A549 (cell line): Measurements from ENCODE around the gene TCF12. TPM values are rescaled to one million over a fixed set of nuclear protein-coding genes. Genes with fewer than 3 reads are reported as not detected.

ENCODE experiments used
- ATAC-seq, 2 experiments: fragments of 200-7000 bp in 1 of 2; fragments of >200 bp in 1 of 2; cut with Nextera tagmentation in 1 of 2; cut with Tn5 transposase in 1 of 2; 3 replicates each; pipeline versions ENCODE4 v1.8.0 to v1.9.1; 2018 to 2020; ENCODE audit warnings: mild to moderate bottlenecking in 1 of 2, moderate library complexity in 1 of 2
- CTCF ChIA-PET: fragments of 300-600 bp; sonication (Branson Sonifier 250); formaldehyde crosslinking; extraction: SDS; loops from one replicate; lab custom pipeline; 2021; ENCODE audit warnings: antibody characterized with exemption, inconsistent platforms; lab: Yijun Ruan, JAX
- POLR2A ChIA-PET: fragments of 350-600 bp; formaldehyde crosslinking; extraction: SDS; loops from one replicate; lab custom pipeline; 2021; ENCODE audit warnings: antibody characterized with exemption, inconsistent platforms; lab: Yijun Ruan, JAX
- DNase-seq, 2 experiments: peaks; one replicate each; pipeline versions ENCODE4 v3.0.0 to v3.0.0-alpha.2; 2011 to 2016; ENCODE audit warnings: low read depth in 1 of 2, low spot score in 1 of 2
- FAIRE-seq: peaks from 2 replicates; lab custom pipeline; 2011; peaks lifted over from hg19 to GRCh38; lab: Jason Lieb, UNC
- H3K27ac ChIP-seq, 2 experiments: fragments of >200 bp; sonication (Bioruptor Twin); formaldehyde crosslinking; 3 replicates each; pipeline ENCODE4 v1.5.1; 2016 to 2017
- H3K4me1 ChIP-seq: fragments of >200 bp; sonication (Bioruptor Twin); formaldehyde crosslinking; 3 replicates; pipeline ENCODE4 v1.6.1; 2016
- H3K4me2 ChIP-seq: fragments of >200 bp; sonication (Bioruptor Twin); formaldehyde crosslinking; 3 replicates; pipeline ENCODE4 v1.6.1; 2016
- H3K4me3 ChIP-seq: fragments of >200 bp; sonication (Bioruptor Twin); formaldehyde crosslinking; 3 replicates; pipeline ENCODE4 v1.5.1; 2016
- H3K9me3 ChIP-seq: fragments of >200 bp; sonication (Bioruptor Twin); formaldehyde crosslinking; 3 replicates; pipeline ENCODE4 v1.6.1; 2016
- BCL3 ChIP-seq: fragments of >200 bp; sonication (Bioruptor Twin); formaldehyde crosslinking; IDR thresholded peaks from 3 replicates; pipeline ENCODE4 v1.6.1; 2016
- CTCF ChIP-seq: fragments of >200 bp; sonication (Bioruptor Twin); formaldehyde crosslinking; IDR thresholded peaks from 3 replicates; pipeline ENCODE4 v1.5.1; 2016
- E2F6 ChIP-seq: IDR thresholded peaks from 2 replicates; pipeline ENCODE4 v1.6.1; 2012; ENCODE audit warnings: low read depth, borderline replicate concordance
- EP300 ChIP-seq, 2 experiments: fragments of >200 bp; sonication (Bioruptor Twin); formaldehyde crosslinking; IDR thresholded peaks; 2 replicates in 1 of 2; 3 replicates in 1 of 2; pipeline ENCODE4 v1.6.1; 2016 to 2017
- ESRRA ChIP-seq: fragments of 150-350 bp; IDR thresholded peaks from 2 replicates; pipeline ENCODE4 v1.6.1; 2014; ENCODE audit warnings: mild to moderate bottlenecking, low read length, borderline replicate concordance
- FOXS1 ChIP-seq: fragments of 250-450 bp; sonication (Bioruptor Pico); IDR thresholded peaks from 2 replicates; pipeline ENCODE4 v1.5.0; 2020; ENCODE audit warnings: mild to moderate bottlenecking, moderate library complexity
- KDM1A ChIP-seq: fragments of 200-600 bp; sonication (generic); IDR thresholded peaks from 2 replicates; pipeline ENCODE4 v1.6.1; 2016; ENCODE audit warnings: low read depth, mild to moderate bottlenecking
- KDM5A ChIP-seq: fragments of 200-600 bp; sonication (generic); IDR thresholded peaks from 2 replicates; pipeline ENCODE4 v1.6.1; 2016; ENCODE audit warnings: antibody characterized with exemption, mild to moderate bottlenecking
- MAX ChIP-seq: IDR thresholded peaks from 2 replicates; pipeline ENCODE4 v1.6.1; 2012
- MAZ ChIP-seq: fragments of 150-350 bp; IDR thresholded peaks from 2 replicates; pipeline ENCODE4 v1.6.1; 2014; ENCODE audit warnings: antibody characterized with exemption, low read depth, low read length, borderline replicate concordance
- NR3C1 ChIP-seq: fragments of >200 bp; sonication (Bioruptor Twin); formaldehyde crosslinking; IDR thresholded peaks from 3 replicates; pipeline ENCODE4 v1.6.1; 2017
- PHF8 ChIP-seq: fragments of 200-600 bp; sonication (generic); IDR thresholded peaks from 2 replicates; pipeline ENCODE4 v1.6.1; 2016; ENCODE audit warnings: low read depth, mild to moderate bottlenecking, antibody characterized with exemption, moderate library complexity, borderline replicate concordance
- POLR2AphosphoS2 ChIP-seq: conservative IDR thresholded peaks from 2 replicates; pipeline ENCODE4 v1.6.1; 2012; ENCODE audit warnings: low read length, improper control_type of control experiment, inconsistent platforms
- RARB ChIP-seq: fragments of 250-450 bp; sonication (Bioruptor Pico); IDR thresholded peaks from 2 replicates; pipeline ENCODE4 v1.8.0; 2021; ENCODE audit warnings: mild to moderate bottlenecking, moderate library complexity
- RNF2 ChIP-seq: fragments of 200-600 bp; sonication (generic); IDR thresholded peaks from 2 replicates; pipeline ENCODE4 v1.6.1; 2016; ENCODE audit warnings: low read depth, mild to moderate bottlenecking, antibody characterized with exemption, moderate library complexity, borderline replicate concordance
- SREBF2 ChIP-seq: fragments of 450-650 bp; IDR thresholded peaks from 2 replicates; pipeline ENCODE4 v1.6.1; 2014; ENCODE audit warnings: mild to moderate bottlenecking, moderate library complexity
- TFCP2L1 ChIP-seq: fragments of 250-450 bp; sonication (Bioruptor Pico); IDR thresholded peaks from 2 replicates; pipeline ENCODE4 v1.5.0; 2021; ENCODE audit warnings: mild to moderate bottlenecking
- TP53 ChIP-seq: fragments of 250-450 bp; sonication (Bioruptor Pico); IDR thresholded peaks from 2 replicates; pipeline ENCODE4 v1.5.0; 2021; ENCODE audit warnings: mild to moderate bottlenecking, moderate library complexity
- WGBS: methylation state at CpG from one replicate; pipeline ENCODE4 v1.1.6; 2017; ENCODE audit errors: missing lambda C conversion rate; 5-methylcytosine and 5-hydroxymethylcytosine counted together
- polyA plus RNA-seq, 4 experiments: library from polyadenylated mRNA; depleted of rRNA in 3 of 4; stranded (reverse); fragments of >200 nt; fragmentation: RNase III in 1 of 4; extraction: RNeasy Plus Mini Kit Qiagen cat#74134 plus additional on column Dnase treatment in 1 of 4; gene quantifications; 2 replicates in 3 of 4; 3 replicates in 1 of 4; pipeline ENCODE4 v1.2.3, GENCODE V29; 2011 to 2017

The TCF12 gene
- polyA plus RNA-seq, 2 of the 4 experiments (the other 2 are of a cell fraction), result 36.3 to 121 TPM

- 58% methylated on average over 3 of the region's 3 CpGs for WGBS
- peak; percentile 13 for FAIRE-seq
- no peak for DNase-seq
- H3K9me3 ChIP-seq, result no peaks in the 10 kb centered on the region
- no peak for TF ChIP-seq RARB (CRISPR knock-in tag)
- TF ChIP-seq E2F6, result no peak
- TF ChIP-seq MAZ, result no peak
- TF ChIP-seq KDM1A, result no peak
- TF ChIP-seq BCL3, result no peak
- TF ChIP-seq FOXS1, result no peak
- TF ChIP-seq ESRRA, result no peak
- no peak for TF ChIP-seq NR3C1
- TF ChIP-seq TFCP2L1 (CRISPR knock-in tag), result no peak
- no peak for TF ChIP-seq POLR2AphosphoS2
- no peak for TF ChIP-seq TP53 (CRISPR knock-in tag)
- no peak for TF ChIP-seq KDM5A
- TF ChIP-seq MAX, result no peak
- TF ChIP-seq CTCF, result no peak
- TF ChIP-seq PHF8, result no peak
- TF ChIP-seq, all 56 proteins: peak for 0
- no peak overlapping the region for H3K27ac ChIP-seq
- no peak for ATAC-seq
- POLR2A ChIA-PET, result no interaction called here
- no peak overlapping the region for H3K4me3 ChIP-seq
- CTCF ChIA-PET, result interaction anchor here (1.6 kb wide), 1 partner anchor 13 kb away, joined by 3 read pairs; no protein-coding TSS in a partner anchor
- H3K4me2 ChIP-seq, result no peak overlapping the region
- peaks cover 28% of the 10 kb centered on the region for H3K4me1 ChIP-seq
These were observed 138.9 kb downstream of the TCF12 start for GRCh38 chr15:57057134-57057930.

GRCh38 chr15:57059026-57059660 lies 140.7 kb downstream of the TCF12 start:
- DNase-seq (no peak), ATAC-seq (no peak), FAIRE-seq (no peak)
- Histone ChIP-seq H3K4me2 (no peak overlapping the region), H3K4me3 (no peak overlapping the region), H3K9me3 (no peaks in the 10 kb centered on the region), H3K27ac (no peak overlapping the region), H3K4me1 (peaks cover 29% of the 10 kb centered on the region)
- no peak for TF ChIP-seq NR3C1
- no peak for TF ChIP-seq SREBF2
- no peak for TF ChIP-seq RNF2
- TF ChIP-seq E2F6, result no peak
- TF ChIP-seq EP300 (IDR thresholded peaks at IDR 0.05), result no peak
- TF ChIP-seq RARB (CRISPR knock-in tag), result no peak
- WGBS, result 91% methylated on average over 2 of the region's 2 CpGs
- POLR2A ChIA-PET, result interaction anchor here (0.5 kb wide), 1 partner anchor 63 kb away, joined by 3 read pairs; no protein-coding TSS in a partner anchor
- CTCF ChIA-PET, result no interaction called here
